Middle frontal gyrus (tissue), 1 donor: ENCODE results near the gene KRTAP4-8.
"Not testable (repeated sequence)": the region's sequence is repeated elsewhere in the genome, so short reads cannot be mapped to it uniquely, and the experiment has no call there.

Experiments
- DNase-seq: peaks from one replicate; pipeline ENCODE4 v3.0.0-alpha.2; 2015; ENCODE audit warnings: low spot score; ENCODE audit errors: extremely low spot score

The KRTAP4-8 gene

GRCh38 chr17:41098042-41098441 lies at the start of gene KRTAP4-8:
Gene KRTAP4-8 (minus strand): TSS chr17:41098142. CDS start chr17:41098084, 58 bp downstream.
- DNase-seq, result no peak

GRCh38 chr17:41145261-41145660 lies 47.3 kb upstream of the KRTAP4-8 start:
- DNase-seq, result no peak

- DNase-seq, result no peak
Observed at GRCh38 chr17:41144846-41145245, 46.9 kb upstream of the KRTAP4-8 start.

- DNase-seq, result no peak
Observed at GRCh38 chr17:41141361-41141760, 43.4 kb upstream of the KRTAP4-8 start.

GRCh38 chr17:41140360-41141131 lies 42.6 kb upstream of the KRTAP4-8 start, which contains the start of gene KRTAP4-6:
Gene KRTAP4-6 (minus strand): TSS chr17:41140544. CDS start chr17:41140487, 57 bp downstream.
- no peak for DNase-seq

GRCh38 chr17:41139865-41140264 lies 41.9 kb upstream of the KRTAP4-8 start:
- DNase-seq, result not testable (repeated sequence)

GRCh38 chr17:41133880-41134735 lies 36.2 kb upstream of the KRTAP4-8 start:
- DNase-seq, result no peak

- no peak for DNase-seq
Observed at GRCh38 chr17:41131979-41132378, 34.0 kb upstream of the KRTAP4-8 start.

- no peak for DNase-seq
Observed at GRCh38 chr17:41127371-41127770, 29.4 kb upstream of the KRTAP4-8 start.

GRCh38 chr17:41126412-41126811 lies 28.5 kb upstream of the KRTAP4-8 start:
- no peak for DNase-seq

- no peak for DNase-seq
Observed at GRCh38 chr17:41125064-41125463, 27.1 kb upstream of the KRTAP4-8 start.

GRCh38 chr17:41123991-41124371 lies 26.0 kb upstream of the KRTAP4-8 start, which contains the start of gene KRTAP4-12:
Gene KRTAP4-12 (minus strand): TSS chr17:41124182. CDS start chr17:41124122, 60 bp downstream.
- DNase-seq, result not testable (repeated sequence)

- DNase-seq, result not testable (repeated sequence)
Observed at GRCh38 chr17:41123292-41123990, 25.5 kb upstream of the KRTAP4-8 start.

- DNase-seq, result no peak
Observed at GRCh38 chr17:41121742-41122141, 23.8 kb upstream of the KRTAP4-8 start.

GRCh38 chr17:41119696-41120690 lies 22.1 kb upstream of the KRTAP4-8 start:
- not testable (repeated sequence) for DNase-seq

- no peak for DNase-seq
Observed at GRCh38 chr17:41118721-41119120, 20.8 kb upstream of the KRTAP4-8 start.

- not testable (repeated sequence) for DNase-seq
Observed at GRCh38 chr17:41117846-41118386, 20.0 kb upstream of the KRTAP4-8 start, which contains the start of gene KRTAP4-11. Gene KRTAP4-11 (minus strand): TSS chr17:41118373. CDS start chr17:41118315, 58 bp downstream.

- no peak for DNase-seq
Observed at GRCh38 chr17:41116297-41116696, 18.4 kb upstream of the KRTAP4-8 start.

GRCh38 chr17:41111151-41111885 lies 13.4 kb upstream of the KRTAP4-8 start:
- DNase-seq, result no peak
